Tracheal epithelial cell (primary cell): ENCODE data around the gene GALNT4. TPM values are rescaled to one million over a fixed set of nuclear protein-coding genes. Genes with fewer than 3 reads are reported as not detected.

Experiments
- total RNA-seq: library from RNA; depleted of rRNA; stranded (reverse); fragments of >200 nt; gene quantifications from 2 replicates; pipeline ENCODE4 v1.2.1, GENCODE V29; 2014

The GALNT4 gene
- total RNA-seq: 9.0 and 9.4 TPM in 2 replicates

DNA sequence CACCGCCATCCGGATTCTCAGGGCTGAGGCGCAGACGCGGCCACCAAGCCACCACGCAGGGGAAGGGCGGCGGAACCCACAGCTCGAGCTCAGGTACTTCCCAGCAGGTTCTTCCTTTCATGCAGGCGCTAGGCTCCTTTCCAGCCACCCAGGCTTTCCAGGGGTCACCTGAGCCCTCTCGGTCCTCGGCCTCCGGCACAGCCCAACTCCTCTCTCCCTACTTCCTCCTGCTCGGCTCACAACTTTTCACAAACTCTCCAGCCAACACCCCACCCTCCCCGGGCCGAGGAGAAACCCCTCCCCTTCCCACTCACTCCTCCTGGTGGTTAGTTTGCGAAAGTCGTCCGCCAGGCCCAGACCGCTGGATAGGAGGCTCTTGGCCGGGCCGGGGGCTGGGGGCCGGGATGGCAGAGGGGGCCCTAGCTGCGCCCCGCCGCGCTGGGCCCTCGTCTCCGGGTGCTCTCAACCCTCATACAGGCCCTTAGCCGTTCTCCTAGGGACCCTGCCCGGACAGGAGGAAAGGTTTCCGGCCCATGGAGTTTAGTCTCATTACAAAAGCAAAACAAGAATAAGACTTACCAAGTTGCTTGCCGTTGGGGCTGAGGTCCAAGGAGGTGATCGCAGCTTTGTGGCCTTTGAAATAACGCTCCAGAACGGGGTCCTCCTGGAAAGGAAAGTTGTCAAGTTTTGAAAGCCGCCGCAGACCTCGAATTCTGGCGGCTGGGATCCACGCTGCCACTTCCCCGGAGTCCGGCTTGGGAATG, at the start of gene GALNT4:
Gene GALNT4 (minus strand): TSS at position 256 of the 764 bp plus-strand sequence. CDS start 247 bp downstream, at position 9.

DNA sequence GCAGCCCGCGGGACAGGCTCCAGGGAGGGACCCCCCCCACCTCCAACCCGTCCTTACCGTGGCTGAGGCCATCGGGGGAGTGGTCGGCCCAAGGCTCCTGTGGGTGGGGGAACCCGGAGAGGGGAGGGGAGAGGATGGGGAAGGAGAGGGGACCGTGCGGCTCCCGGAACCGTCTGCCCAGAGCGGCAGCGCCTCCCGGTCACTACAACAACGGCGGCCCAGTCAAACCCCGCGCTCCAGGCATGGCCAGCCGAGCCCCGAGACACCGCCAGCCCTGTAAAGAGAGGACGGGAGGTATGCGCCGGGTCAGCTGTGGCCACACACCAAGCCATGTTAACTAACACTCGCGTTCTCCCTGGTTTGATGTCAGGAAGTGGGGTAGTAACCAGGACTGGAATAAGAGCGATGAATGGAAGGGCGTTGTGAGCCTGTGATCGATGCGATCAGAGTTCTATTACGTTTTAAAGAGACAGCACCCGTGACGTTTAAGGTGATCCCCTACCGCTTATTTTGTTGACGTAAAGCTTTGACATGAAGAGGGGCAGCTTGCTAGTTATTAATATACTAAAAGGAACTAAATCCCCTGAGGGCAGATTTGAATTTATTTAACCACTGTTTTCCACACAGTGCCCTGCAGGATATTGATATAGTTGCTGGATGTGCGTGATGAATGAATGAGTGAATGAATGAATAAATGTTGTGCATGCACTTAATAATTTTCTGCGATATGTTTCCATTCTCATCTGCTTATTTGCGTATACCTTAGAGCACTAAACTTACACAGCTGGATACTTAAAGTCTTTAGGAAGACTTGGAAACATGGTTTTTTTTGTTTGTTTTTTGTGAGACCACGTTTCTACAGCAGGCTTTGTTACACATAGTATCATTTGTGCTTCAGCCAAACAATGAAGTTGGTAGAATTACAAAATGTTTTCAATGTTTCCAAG, 1.5 kb upstream of the GALNT4 start, which contains the start of gene POC1B:
Gene POC1B (minus strand): TSS at position 224 of the 947 bp plus-strand sequence. CDS start 152 bp downstream, at position 72.

Other genes starting within 250 kb of the GALNT4 start
- gene DUSP6, start 172.3 kb downstream of the GALNT4 start, total RNA-seq: 106 and 177 TPM in 2 replicates
- 17.5 and 18.3 TPM in 2 replicates for gene POC1B, start 1.3 kb upstream of the GALNT4 start, total RNA-seq
- 54.8 and 69.2 TPM in 2 replicates for gene ATP2B1, start 184.0 kb upstream of the GALNT4 start, total RNA-seq